Liver (tissue), 9 donors: ENCODE measurements around the gene RER1. TPM values are rescaled to one million over a fixed set of nuclear protein-coding genes. Genes with fewer than 3 reads are reported as not detected.
A peak's percentile ranks its signal among the peaks of the same experiment; 100 is the strongest.

Source experiments
- DNase-seq: peaks from one replicate; pipeline ENCODE4 v3.0.0-alpha.2; 2017; ENCODE audit warnings: low spot score
- H3K27ac ChIP-seq, 2 donors: one replicate each; pipeline ENCODE4 v1.7.0; 2013; ENCODE audit warnings: inconsistent platforms in 2 of 2, low read length in 2 of 2, control low read depth in 1 of 2, low read depth in 1 of 2, mild to moderate bottlenecking in 1 of 2
- H3K27me3 ChIP-seq, 4 donors: one replicate each; pipeline versions ENCODE4 v1.6.1 to v1.7.0; 2013; ENCODE audit warnings: low read length in 3 of 4, inconsistent platforms in 1 of 4, mild to moderate bottlenecking in 1 of 4, moderate library complexity in 1 of 4; ENCODE audit not compliant: control insufficient read depth in 4 of 4, insufficient read depth in 4 of 4
- H3K36me3 ChIP-seq, 4 donors: one replicate each; pipeline versions ENCODE4 v1.6.1 to v1.7.0; 2013; ENCODE audit warnings: low read length in 3 of 4, mild to moderate bottlenecking in 3 of 4, low read depth in 1 of 4, moderate library complexity in 1 of 4; ENCODE audit not compliant: control insufficient read depth in 4 of 4, insufficient read depth in 3 of 4
- H3K4me1 ChIP-seq, 4 donors: one replicate each; pipeline versions ENCODE4 v1.6.1 to v1.7.0; 2013; ENCODE audit warnings: low read length in 3 of 4, mild to moderate bottlenecking in 3 of 4, moderate library complexity in 1 of 4; ENCODE audit not compliant: control insufficient read depth in 4 of 4, insufficient read depth in 4 of 4
- H3K4me3 ChIP-seq, 3 donors: one replicate each; pipeline versions ENCODE4 v1.6.1 to v1.7.0; 2013; ENCODE audit warnings: low read length in 3 of 3, control low read depth in 1 of 3, low read depth in 1 of 3, mild to moderate bottlenecking in 1 of 3
- H3K9ac ChIP-seq, 2 donors: one replicate each; pipeline ENCODE4 v1.7.0; 2013; ENCODE audit warnings: low read length in 2 of 2, mild to moderate bottlenecking in 2 of 2, moderate library complexity in 2 of 2, control low read depth in 1 of 2, low read depth in 1 of 2
- H3K9me3 ChIP-seq, 4 donors: one replicate each; pipeline versions ENCODE4 v1.6.1 to v1.7.0; 2013; ENCODE audit warnings: low read length in 3 of 4; ENCODE audit not compliant: control insufficient read depth in 4 of 4
- EGR1 ChIP-seq, 2 donors: IDR thresholded peaks; 2 replicates each; pipeline ENCODE4 v1.6.1; 2016 to 2018; ENCODE audit warnings: antibody characterized with exemption in 2 of 2, low read depth in 2 of 2
- FOXA1 ChIP-seq: IDR thresholded peaks from 2 replicates; pipeline ENCODE4 v1.6.1; 2016; ENCODE audit warnings: antibody characterized with exemption
- FOXA2 ChIP-seq: IDR thresholded peaks from 2 replicates; pipeline ENCODE4 v1.6.1; 2016; ENCODE audit warnings: antibody characterized with exemption
- GABPA ChIP-seq, 2 donors: IDR thresholded peaks in 1 of 2; conservative IDR thresholded peaks in 1 of 2; 2 replicates each; pipeline ENCODE4 v1.6.1; 2016; ENCODE audit warnings: antibody characterized with exemption in 2 of 2, mild to moderate bottlenecking in 1 of 2, moderate library complexity in 1 of 2
- HNF4A ChIP-seq, 2 donors: conservative IDR thresholded peaks; 2 replicates each; pipeline ENCODE4 v1.6.1; 2016; ENCODE audit warnings: antibody characterized with exemption in 2 of 2, mild to moderate bottlenecking in 2 of 2
- HNF4G ChIP-seq: IDR thresholded peaks from 2 replicates; pipeline ENCODE4 v1.6.1; 2016; ENCODE audit warnings: antibody characterized with exemption
- JUND ChIP-seq, 2 donors: IDR thresholded peaks; 2 replicates each; pipeline ENCODE4 v1.6.1; 2016; ENCODE audit warnings: antibody characterized with exemption in 2 of 2
- NR2F2 ChIP-seq: IDR thresholded peaks from 2 replicates; pipeline ENCODE4 v1.6.1; 2016; ENCODE audit warnings: antibody characterized with exemption
- RAD21 ChIP-seq, 2 donors: IDR thresholded peaks; 2 replicates each; pipeline ENCODE4 v1.6.1; 2016; ENCODE audit warnings: antibody characterized with exemption in 2 of 2, mild to moderate bottlenecking in 2 of 2
- RXRA ChIP-seq, 2 donors: IDR thresholded peaks; 2 replicates each; pipeline ENCODE4 v1.6.1; 2017 to 2018; ENCODE audit warnings: antibody characterized with exemption in 2 of 2, mild to moderate bottlenecking in 1 of 2
- SP1 ChIP-seq: IDR thresholded peaks from 2 replicates; pipeline ENCODE4 v1.6.1; 2018; ENCODE audit warnings: antibody characterized with exemption, mild to moderate bottlenecking
- TAF1 ChIP-seq: conservative IDR thresholded peaks from 2 replicates; pipeline ENCODE4 v1.6.1; 2016; ENCODE audit warnings: antibody characterized with exemption, mild to moderate bottlenecking
- YY1 ChIP-seq: IDR thresholded peaks from 2 replicates; pipeline ENCODE4 v1.6.1; 2016; ENCODE audit warnings: antibody characterized with exemption, mild to moderate bottlenecking
- WGBS: extraction: QIAGEN DNeasy Blood & Tissue Kit; methylation state at CpG from one replicate; pipeline ENCODE4 v1.1.7; 2013; 5-methylcytosine and 5-hydroxymethylcytosine counted together
- polyA plus RNA-seq, 2 donors: library from polyadenylated mRNA; stranded (reverse) in 1 of 2; unstranded in 1 of 2; fragments of 200-250 nt in 1 of 2; fragments of >200 nt in 1 of 2; fragmentation: Nextera tagmentation in 1 of 2; extraction: Ambion mirVana in 1 of 2; gene quantifications; one replicate each; pipeline versions ENCODE4 v1.2.1 to v1.2.3, GENCODE V29; 2013 to 2015
- total RNA-seq, 2 donors: library from RNA; depleted of rRNA; stranded (reverse); fragments of >200 nt; gene quantifications; one replicate each; pipeline ENCODE4 v1.2.3, GENCODE V29; 2014
- TF ChIP-seq, protein P1 (sequence below): fragments of 150-350 bp; IDR thresholded peaks from 2 replicates; pipeline ENCODE4 v1.5.1; 2017; ENCODE audit warnings: improper control_type of control experiment, low read depth, low read length; ENCODE audit not compliant: missing input control
- TF ChIP-seq, protein P2 (sequence below): IDR thresholded peaks from 2 replicates; pipeline ENCODE4 v1.6.1; 2016; ENCODE audit warnings: antibody characterized with exemption
- TF ChIP-seq, protein P3 (sequence below): IDR thresholded peaks from 2 replicates; pipeline ENCODE4 v1.6.1; 2016; ENCODE audit warnings: antibody characterized with exemption, mild to moderate bottlenecking
- TF ChIP-seq, protein P4 (sequence below): IDR thresholded peaks from 2 replicates; pipeline ENCODE4 v1.6.1; 2016; ENCODE audit warnings: antibody characterized with exemption
- TF ChIP-seq, protein P5 (sequence below): IDR thresholded peaks from 2 replicates; pipeline ENCODE4 v1.6.1; 2016; ENCODE audit warnings: antibody characterized with exemption
- donor health status: healthy.
- donor health status: healthy.
- donor health status: healthy.
- donor health status: healthy.
- donor health status: healthy.

RER1 gene
- total and polyA plus RNA-seq, 4 donors, result 43.5 to 142 (median 89.7) TPM

DNA sequence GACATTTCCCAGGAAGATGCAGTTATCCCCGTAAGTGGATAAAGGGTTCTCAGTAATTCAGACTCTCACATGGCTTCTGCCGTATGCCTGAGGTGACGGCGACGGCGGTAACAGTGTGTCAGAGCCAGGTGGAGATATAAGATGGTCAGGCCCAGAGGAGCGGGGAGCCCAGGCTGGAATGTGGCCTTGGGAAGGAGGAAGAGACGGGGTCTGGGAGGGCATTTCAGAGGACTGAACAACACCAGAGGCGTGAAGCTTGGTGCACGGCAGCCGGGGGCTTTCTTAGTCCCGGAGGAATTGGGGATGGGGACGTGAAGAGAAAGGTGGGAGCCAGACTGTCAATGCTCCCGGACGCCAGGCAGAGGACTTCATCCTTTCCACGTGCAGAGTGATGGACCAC, 1.0 kb downstream of the RER1 start:
- H3K27ac ChIP-seq, result peak overlapping the region; percentile 19 to 73
- peak overlapping the region; percentile 80 to 83 for H3K9ac ChIP-seq
- TF ChIP-seq YY1, result no peak
- H3K27me3 ChIP-seq, result no peaks in the 10 kb centered on the region
- 43% methylated on average over 16 of the region's 16 CpGs for WGBS
- H3K4me3 ChIP-seq, result peak overlapping the region; percentile 68 to 95 (median 94)
- H3K9me3 ChIP-seq, result no peaks in the 10 kb centered on the region
- DNase-seq, result no peak
- peaks cover 3 to 37% (median 34%) of the 10 kb centered on the region in 4 donors for H3K4me1 ChIP-seq
- peaks cover 7 to 18% (median 13%) of the 10 kb centered on the region in 4 donors for H3K36me3 ChIP-seq

DNA sequence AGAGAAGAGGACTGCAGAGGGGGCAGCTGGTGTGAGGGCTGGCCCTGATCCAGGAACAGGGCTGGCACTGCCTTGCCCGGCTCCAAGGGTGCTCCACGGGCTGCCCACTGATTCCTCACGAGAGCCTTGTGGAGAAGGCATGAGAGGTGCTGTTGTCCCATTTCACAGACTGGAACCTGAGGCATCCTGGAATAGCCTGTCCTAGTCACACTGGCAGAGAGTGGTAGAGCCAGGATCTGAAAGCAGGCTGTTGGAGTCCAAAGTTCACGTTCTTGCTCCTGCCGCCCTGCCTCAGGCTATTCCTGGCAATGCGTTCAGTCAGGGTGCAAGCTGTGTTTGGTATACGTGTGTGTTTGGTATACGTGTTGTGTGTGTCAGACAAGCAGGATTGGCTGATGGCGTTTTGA, 1.8 kb downstream of the RER1 start:
- Histone ChIP-seq H3K9ac (no peak overlapping the region), H3K27ac (peak overlapping the region; percentile 26 to 73), H3K27me3 (no peaks in the 10 kb centered on the region), H3K4me3 (peak overlapping the region in 2 of 3 donors; percentile 7 to 37), H3K4me1 (peaks cover 3 to 37% (median 34%) of the 10 kb centered on the region in 4 donors), H3K36me3 (peaks cover 7 to 23% (median 14%) of the 10 kb centered on the region in 4 donors), H3K9me3 (no peaks in the 10 kb centered on the region)
- 43% methylated on average over 9 of the region's 9 CpGs for WGBS
- no peak for DNase-seq
- peak in 1 of 2 donors; percentile 67 for TF ChIP-seq GABPA (IDR thresholded peaks at IDR 0.05 in 1 of 2, conservative IDR thresholded peaks at IDR 0.05 in 1 of 2)
- TF ChIP-seq, protein P1, sequence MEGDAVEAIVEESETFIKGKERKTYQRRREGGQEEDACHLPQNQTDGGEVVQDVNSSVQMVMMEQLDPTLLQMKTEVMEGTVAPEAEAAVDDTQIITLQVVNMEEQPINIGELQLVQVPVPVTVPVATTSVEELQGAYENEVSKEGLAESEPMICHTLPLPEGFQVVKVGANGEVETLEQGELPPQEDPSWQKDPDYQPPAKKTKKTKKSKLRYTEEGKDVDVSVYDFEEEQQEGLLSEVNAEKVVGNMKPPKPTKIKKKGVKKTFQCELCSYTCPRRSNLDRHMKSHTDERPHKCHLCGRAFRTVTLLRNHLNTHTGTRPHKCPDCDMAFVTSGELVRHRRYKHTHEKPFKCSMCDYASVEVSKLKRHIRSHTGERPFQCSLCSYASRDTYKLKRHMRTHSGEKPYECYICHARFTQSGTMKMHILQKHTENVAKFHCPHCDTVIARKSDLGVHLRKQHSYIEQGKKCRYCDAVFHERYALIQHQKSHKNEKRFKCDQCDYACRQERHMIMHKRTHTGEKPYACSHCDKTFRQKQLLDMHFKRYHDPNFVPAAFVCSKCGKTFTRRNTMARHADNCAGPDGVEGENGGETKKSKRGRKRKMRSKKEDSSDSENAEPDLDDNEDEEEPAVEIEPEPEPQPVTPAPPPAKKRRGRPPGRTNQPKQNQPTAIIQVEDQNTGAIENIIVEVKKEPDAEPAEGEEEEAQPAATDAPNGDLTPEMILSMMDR, result no peak
- peak; percentile 77 for TF ChIP-seq HNF4G
- TF ChIP-seq, protein P2, sequence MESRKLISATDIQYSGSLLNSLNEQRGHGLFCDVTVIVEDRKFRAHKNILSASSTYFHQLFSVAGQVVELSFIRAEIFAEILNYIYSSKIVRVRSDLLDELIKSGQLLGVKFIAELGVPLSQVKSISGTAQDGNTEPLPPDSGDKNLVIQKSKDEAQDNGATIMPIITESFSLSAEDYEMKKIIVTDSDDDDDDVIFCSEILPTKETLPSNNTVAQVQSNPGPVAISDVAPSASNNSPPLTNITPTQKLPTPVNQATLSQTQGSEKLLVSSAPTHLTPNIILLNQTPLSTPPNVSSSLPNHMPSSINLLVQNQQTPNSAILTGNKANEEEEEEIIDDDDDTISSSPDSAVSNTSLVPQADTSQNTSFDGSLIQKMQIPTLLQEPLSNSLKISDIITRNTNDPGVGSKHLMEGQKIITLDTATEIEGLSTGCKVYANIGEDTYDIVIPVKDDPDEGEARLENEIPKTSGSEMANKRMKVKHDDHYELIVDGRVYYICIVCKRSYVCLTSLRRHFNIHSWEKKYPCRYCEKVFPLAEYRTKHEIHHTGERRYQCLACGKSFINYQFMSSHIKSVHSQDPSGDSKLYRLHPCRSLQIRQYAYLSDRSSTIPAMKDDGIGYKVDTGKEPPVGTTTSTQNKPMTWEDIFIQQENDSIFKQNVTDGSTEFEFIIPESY, result no peak
- TF ChIP-seq FOXA2, result no peak
- TF ChIP-seq, protein P3, sequence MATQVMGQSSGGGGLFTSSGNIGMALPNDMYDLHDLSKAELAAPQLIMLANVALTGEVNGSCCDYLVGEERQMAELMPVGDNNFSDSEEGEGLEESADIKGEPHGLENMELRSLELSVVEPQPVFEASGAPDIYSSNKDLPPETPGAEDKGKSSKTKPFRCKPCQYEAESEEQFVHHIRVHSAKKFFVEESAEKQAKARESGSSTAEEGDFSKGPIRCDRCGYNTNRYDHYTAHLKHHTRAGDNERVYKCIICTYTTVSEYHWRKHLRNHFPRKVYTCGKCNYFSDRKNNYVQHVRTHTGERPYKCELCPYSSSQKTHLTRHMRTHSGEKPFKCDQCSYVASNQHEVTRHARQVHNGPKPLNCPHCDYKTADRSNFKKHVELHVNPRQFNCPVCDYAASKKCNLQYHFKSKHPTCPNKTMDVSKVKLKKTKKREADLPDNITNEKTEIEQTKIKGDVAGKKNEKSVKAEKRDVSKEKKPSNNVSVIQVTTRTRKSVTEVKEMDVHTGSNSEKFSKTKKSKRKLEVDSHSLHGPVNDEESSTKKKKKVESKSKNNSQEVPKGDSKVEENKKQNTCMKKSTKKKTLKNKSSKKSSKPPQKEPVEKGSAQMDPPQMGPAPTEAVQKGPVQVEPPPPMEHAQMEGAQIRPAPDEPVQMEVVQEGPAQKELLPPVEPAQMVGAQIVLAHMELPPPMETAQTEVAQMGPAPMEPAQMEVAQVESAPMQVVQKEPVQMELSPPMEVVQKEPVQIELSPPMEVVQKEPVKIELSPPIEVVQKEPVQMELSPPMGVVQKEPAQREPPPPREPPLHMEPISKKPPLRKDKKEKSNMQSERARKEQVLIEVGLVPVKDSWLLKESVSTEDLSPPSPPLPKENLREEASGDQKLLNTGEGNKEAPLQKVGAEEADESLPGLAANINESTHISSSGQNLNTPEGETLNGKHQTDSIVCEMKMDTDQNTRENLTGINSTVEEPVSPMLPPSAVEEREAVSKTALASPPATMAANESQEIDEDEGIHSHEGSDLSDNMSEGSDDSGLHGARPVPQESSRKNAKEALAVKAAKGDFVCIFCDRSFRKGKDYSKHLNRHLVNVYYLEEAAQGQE, result peak; percentile 55
- TF ChIP-seq, protein P4, sequence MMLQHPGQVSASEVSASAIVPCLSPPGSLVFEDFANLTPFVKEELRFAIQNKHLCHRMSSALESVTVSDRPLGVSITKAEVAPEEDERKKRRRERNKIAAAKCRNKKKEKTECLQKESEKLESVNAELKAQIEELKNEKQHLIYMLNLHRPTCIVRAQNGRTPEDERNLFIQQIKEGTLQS, result no peak
- peak in 1 of 2 donors; percentile 41 for TF ChIP-seq RXRA (IDR thresholded peaks at IDR 0.05)
- no peak for TF ChIP-seq NR2F2
- no peak for TF ChIP-seq EGR1 (IDR thresholded peaks at IDR 0.05; ENCODE audit: low read depth in 2 of 2)
- no peak for TF ChIP-seq RAD21 (IDR thresholded peaks at IDR 0.05)
- TF ChIP-seq YY1, result no peak
- TF ChIP-seq, protein P5, sequence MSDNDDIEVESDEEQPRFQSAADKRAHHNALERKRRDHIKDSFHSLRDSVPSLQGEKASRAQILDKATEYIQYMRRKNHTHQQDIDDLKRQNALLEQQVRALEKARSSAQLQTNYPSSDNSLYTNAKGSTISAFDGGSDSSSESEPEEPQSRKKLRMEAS, result no peak
- TF ChIP-seq FOXA1, result no peak
- no peak for TF ChIP-seq TAF1
- peak; percentile 92 to 93 for TF ChIP-seq HNF4A (conservative IDR thresholded peaks at IDR 0.05)
- TF ChIP-seq SP1, result peak; percentile 95
- TF ChIP-seq JUND (IDR thresholded peaks at IDR 0.05), result peak; percentile 35 to 50
